ENCODE measurements around the gene AUNIP.

DNA sequence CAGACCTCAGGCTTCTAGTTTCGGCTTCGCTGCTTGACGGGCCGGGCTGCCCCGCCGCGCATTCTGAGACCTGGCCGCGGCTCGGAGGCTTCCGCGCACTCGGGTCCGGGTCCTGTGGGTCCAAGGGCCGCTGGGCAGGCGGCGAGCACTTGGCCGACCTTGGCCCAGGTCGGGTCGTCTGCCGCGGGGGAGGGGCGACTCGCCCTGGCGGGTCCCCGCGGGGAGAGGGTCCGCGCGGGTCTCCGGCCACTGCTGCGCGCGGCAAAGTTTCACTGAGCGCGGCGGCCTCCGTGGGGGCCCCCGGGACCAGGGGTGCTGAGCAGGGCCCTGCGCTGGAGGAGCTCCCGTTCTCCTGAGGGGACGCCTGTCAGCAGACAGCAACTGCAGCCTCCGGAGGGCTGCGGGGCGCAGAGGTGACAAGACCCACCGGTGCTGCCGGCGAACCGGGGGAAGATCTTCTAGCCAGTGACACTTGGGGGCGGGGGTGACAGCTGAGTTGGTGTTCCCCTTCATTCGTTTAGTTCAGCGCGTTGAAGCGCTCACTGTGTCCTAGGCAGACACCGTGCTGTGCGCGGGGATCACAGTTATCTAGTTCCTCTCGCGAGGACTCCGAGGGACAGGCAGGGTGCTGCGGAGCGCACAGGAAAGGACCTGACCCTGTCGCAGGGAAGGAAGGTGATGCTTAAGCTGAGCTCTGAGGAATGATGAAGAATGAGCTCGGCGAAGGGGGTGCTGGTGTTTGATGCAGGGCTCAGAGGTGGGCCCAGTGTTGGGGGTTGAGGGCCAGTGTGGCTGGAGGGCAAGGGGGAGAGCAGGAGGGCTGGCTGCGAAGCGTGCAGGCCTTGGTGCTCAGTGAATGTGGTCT is 38.8 kb downstream of the AUNIP start:
- no peak for TF ChIP-seq CTCF (IDR thresholded peaks at IDR 0.05; ENCODE audit: extremely low read depth in 1 of 2, insufficient read depth in 1 of 2, low read depth in 1 of 2, low read length in 2 of 2)
- no peak for TF ChIP-seq POLR2A (IDR thresholded peaks at IDR 0.05; ENCODE audit: low read depth, low read length)
- TF ChIP-seq MAX (IDR thresholded peaks at IDR 0.05; ENCODE audit: insufficient read depth, insufficient read length): no peak
